ENCODE measurements around the gene OCIAD2.

GRCh38 chr4:48836658-48837057 is 69.9 kb downstream of the OCIAD2 start:
- no peak for TF ChIP-seq EZH2 (IDR thresholded peaks at IDR 0.05; ENCODE audit: insufficient read depth, poor library complexity, severe bottlenecking)
- no peak for TF ChIP-seq EZH2phosphoT487 (IDR thresholded peaks at IDR 0.05; ENCODE audit: insufficient read depth, low read depth)

All from GM23248 (cell line).